Peyer's patch (tissue), 4 donors: ENCODE data around the gene MAN1B1.
A peak's percentile ranks its signal among the peaks of the same experiment; 100 is the strongest.

Source experiments
- CTCF ChIP-seq, 6 experiments: fragments of 450-650 bp in 4 of 6; fragments of 200-600 bp in 2 of 6; sonication (generic) in 1 of 6; IDR thresholded peaks; one replicate each; pipeline ENCODE4 v1.5.1; 2017 to 2019; ENCODE audit warnings: antibody characterized with exemption in 6 of 6, mild to moderate bottlenecking in 3 of 6, moderate library complexity in 1 of 6
- POLR2A ChIP-seq, 2 donors: fragments of 450-650 bp; IDR thresholded peaks; one replicate each; pipeline ENCODE4 v1.5.1; 2017; ENCODE audit warnings: antibody characterized with exemption in 2 of 2, mild to moderate bottlenecking in 2 of 2, moderate library complexity in 2 of 2

- TF ChIP-seq CTCF (IDR thresholded peaks at IDR 0.05): peak in 1 of 6 experiments; percentile 7
- TF ChIP-seq POLR2A (IDR thresholded peaks at IDR 0.05): peak in 1 of 2 donors; percentile 24
Measured at GRCh38 chr9:137055385-137056364, 31.1 kb upstream of the MAN1B1 start.
